SK-N-MC (cell line): Measurements from ENCODE around the gene ZNF740.

Experiments
- DNase-seq: peaks from one replicate; pipeline ENCODE4 v3.0.0-alpha.2; 2011; ENCODE audit warnings: low read depth, low spot score
- H3K27ac ChIP-seq: fragments of 200-600 bp; sonication (generic); 2 replicates; pipeline ENCODE4 v1.5.1; 2016; ENCODE audit warnings: mixed run types
- H3K36me3 ChIP-seq: fragments of 200-600 bp; sonication (generic); 2 replicates; pipeline ENCODE4 v1.6.1; 2017; ENCODE audit warnings: antibody characterized with exemption, low read length, mixed read lengths; ENCODE audit not compliant: insufficient read depth
- H3K4me3 ChIP-seq: fragments of 200-600 bp; sonication (generic); 2 replicates; pipeline ENCODE4 v1.5.1; 2016
- H3K9ac ChIP-seq: fragments of 200-600 bp; sonication (generic); 2 replicates; pipeline ENCODE4 v1.8.0; 2017; ENCODE audit warnings: mixed run types, mixed read lengths; ENCODE audit not compliant: insufficient read length
- H3K9me3 ChIP-seq: fragments of 200-600 bp; sonication (generic); 2 replicates; pipeline ENCODE4 v1.6.1; 2017; ENCODE audit warnings: low read depth, mild to moderate bottlenecking, antibody characterized with exemption, low read length, moderate library complexity, mixed read lengths
- EZH2 ChIP-seq: fragments of 200-600 bp; sonication (generic); IDR thresholded peaks from one replicate; pipeline ENCODE4 v1.6.1; 2017; ENCODE audit warnings: antibody characterized with exemption
- FOXP2 ChIP-seq: optimal IDR thresholded peaks from 2 replicates; pipeline ENCODE3; 2011; ENCODE audit warnings: mild to moderate bottlenecking, moderate library complexity; ENCODE audit not compliant: insufficient read depth; ENCODE audit errors: extremely low read length, control extremely low read depth
- POLR2AphosphoS5 ChIP-seq: IDR thresholded peaks from 2 replicates; pipeline ENCODE4 v1.6.1; 2012; ENCODE audit warnings: mild to moderate bottlenecking, low read depth, low read length, borderline replicate concordance

ZNF740 gene

DNA sequence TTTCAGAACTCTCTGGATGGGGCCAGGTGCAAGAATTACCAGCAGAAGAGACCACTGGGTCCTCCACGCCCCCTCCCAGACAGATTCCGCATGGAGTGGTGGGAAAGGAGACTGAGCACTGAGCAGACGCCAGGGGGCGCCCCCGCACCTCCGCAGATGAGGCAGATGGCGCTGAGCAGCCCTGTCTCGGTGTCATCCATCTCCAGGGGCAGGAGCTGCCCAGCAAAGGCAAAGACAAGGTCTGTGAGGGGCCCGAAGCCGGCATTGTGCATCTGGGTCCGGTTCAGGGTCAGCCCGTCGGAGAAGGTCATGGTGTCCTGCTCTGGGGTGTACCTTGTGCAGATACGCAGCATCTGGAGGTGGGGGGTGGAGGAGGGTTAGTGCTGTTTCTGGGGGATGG is 32.8 kb downstream of the ZNF740 start:
- DNase-seq: no peak
- H3K4me3 ChIP-seq: no peak overlapping the region
- no peaks in the 10 kb centered on the region for H3K9me3 ChIP-seq
- peaks cover 53% of the 10 kb centered on the region for H3K36me3 ChIP-seq
- TF ChIP-seq FOXP2 (no peak), POLR2AphosphoS5 (no peak), EZH2 (no peak)
- H3K9ac ChIP-seq: no peak overlapping the region
- H3K27ac ChIP-seq: no peak overlapping the region

DNA sequence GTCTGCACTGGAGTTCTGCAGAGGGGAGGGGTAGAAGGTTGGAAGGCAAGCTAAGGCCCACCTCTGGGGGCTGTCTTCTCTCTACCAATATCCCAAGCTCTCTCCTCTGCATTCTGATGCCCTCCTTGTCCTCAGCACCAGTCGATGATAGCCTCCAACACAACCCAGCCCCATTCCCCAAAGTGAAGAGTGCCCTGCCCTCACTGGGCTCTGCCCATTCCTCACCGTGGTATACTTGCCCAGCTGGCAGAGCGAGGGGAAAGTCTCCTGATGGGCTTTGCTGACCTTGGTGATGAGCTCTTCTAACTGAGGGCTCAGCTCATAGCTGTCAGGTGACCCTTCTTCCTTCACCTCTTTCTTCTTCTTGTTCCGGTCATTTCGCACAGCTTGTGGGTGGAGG is 33.7 kb downstream of the ZNF740 start:
- Histone ChIP-seq H3K9me3 (no peaks in the 10 kb centered on the region), H3K9ac (no peak overlapping the region), H3K27ac (no peak overlapping the region), H3K36me3 (peaks cover 53% of the 10 kb centered on the region), H3K4me3 (no peak overlapping the region)
- DNase-seq: no peak
- TF ChIP-seq FOXP2: no peak
- no peak for TF ChIP-seq EZH2
- TF ChIP-seq POLR2AphosphoS5: no peak

DNA sequence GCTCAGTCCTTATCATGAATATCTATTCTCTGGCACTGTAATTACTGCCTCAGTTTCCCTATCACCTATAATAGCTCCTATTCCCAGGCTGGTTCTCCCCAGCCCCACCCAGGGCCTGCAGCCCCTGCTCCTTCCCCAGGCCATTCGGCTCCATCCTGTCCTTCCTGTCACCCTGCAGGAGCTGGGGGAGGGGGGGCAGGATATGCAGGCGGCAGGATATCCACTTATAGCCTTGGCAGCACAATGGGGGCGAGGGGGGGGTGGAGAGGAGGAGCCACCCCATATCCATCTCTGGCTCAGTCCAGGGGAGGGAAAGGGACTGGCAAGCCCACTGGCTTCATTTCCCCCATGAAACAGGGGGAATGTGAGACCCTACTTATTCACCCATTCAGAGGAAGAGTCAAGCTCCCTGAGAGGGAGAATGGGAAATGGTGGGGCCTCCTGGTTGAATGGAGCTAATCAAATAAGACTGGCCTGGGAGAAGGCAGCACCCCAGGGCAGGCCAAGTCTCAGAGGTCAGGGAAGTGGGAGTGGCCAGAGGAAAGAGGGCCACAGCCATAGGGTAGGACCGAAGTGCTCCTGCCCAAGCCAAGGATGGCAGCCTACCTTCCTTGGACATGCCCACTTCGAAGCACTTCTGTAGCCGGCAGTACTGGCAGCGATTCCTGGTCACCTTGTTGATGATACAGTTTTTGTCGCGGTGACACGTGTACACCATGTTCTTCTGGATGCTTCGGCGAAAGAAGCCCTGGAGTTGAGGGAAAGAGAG is 34.3 kb downstream of the ZNF740 start:
- no peak for DNase-seq
- no peak overlapping the region for H3K4me3 ChIP-seq
- H3K9ac ChIP-seq: no peak overlapping the region
- no peak overlapping the region for H3K27ac ChIP-seq
- H3K9me3 ChIP-seq: no peaks in the 10 kb centered on the region
- TF ChIP-seq FOXP2 (no peak), POLR2AphosphoS5 (no peak), EZH2 (no peak)
- peaks cover 53% of the 10 kb centered on the region for H3K36me3 ChIP-seq

DNA sequence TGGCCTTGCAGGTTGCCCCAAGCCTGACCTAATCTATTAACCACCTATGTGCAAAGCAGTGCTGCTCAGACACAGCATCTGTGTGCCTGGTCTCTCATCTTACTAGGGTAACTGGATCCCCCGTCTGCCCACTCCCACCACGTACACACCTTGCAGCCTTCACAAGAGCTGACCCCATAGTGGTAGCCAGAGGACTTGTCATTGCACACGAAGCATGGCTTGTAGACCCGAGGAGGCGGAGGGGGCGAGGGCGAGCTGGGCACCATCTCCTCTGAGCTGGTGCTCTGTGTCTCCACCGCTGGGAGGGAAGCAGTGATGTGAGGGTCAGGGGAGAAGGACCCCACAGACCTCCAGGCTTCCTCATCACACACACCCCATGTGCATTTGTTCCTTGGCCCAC is 35.0 kb downstream of the ZNF740 start:
- TF ChIP-seq FOXP2 (no peak), POLR2AphosphoS5 (no peak), EZH2 (no peak)
- Histone ChIP-seq H3K36me3 (peaks cover 48% of the 10 kb centered on the region), H3K4me3 (no peak overlapping the region), H3K27ac (no peak overlapping the region), H3K9me3 (no peaks in the 10 kb centered on the region), H3K9ac (no peak overlapping the region)
- DNase-seq: no peak

DNA sequence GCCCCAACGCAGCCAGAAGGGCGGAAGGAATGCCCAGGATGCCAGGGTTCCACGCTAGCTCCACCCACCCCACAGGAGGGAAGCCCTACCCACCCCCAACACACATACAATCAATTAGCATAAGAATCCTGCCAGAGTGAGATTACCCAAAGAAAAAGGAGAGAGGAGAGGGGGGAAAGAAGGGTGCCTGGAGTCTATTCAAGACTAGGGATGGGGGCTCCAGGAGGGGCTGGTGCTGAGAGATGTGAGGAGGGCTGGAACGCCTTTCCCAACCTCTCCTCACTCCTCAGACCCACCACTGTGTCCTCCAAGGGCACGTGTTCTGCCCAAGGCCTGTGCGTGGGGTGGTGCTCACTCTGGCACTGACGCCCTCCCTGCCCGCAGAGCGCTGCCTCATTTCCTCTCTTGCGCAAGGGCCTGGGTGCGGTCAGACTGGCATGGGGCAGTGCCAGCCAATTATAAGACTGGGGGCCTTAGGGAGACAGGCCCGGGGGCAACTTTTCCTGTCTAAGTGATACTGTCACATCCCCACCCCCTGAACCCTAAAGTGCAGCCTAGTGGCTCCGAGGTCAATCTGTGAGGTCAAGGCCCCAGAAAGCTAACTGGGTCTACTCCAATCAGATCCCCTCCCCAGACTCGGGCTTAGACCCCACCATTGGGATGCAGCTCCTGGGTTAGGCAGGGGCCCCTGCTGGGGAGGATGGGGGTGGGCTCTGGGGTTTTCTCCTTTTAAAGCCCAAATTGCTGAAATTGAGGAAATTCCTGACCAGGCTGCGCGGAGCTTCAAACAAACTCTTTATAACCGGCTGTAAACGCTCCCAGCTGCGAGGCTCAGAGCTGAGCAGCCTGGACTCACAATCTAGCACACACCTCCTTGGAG is 36.8 kb downstream of the ZNF740 start:
- H3K9me3 ChIP-seq: no peaks in the 10 kb centered on the region
- H3K36me3 ChIP-seq: peaks cover 30% of the 10 kb centered on the region
- no peak for TF ChIP-seq FOXP2
- TF ChIP-seq POLR2AphosphoS5: 0 out of 2 replicates have a peak, but pooled peaks have one; percentile 12
- H3K27ac ChIP-seq: peak overlapping the region; percentile 59
- DNase-seq: no peak
- peak overlapping the region; percentile 98 for H3K4me3 ChIP-seq
- no peak overlapping the region for H3K9ac ChIP-seq

DNA sequence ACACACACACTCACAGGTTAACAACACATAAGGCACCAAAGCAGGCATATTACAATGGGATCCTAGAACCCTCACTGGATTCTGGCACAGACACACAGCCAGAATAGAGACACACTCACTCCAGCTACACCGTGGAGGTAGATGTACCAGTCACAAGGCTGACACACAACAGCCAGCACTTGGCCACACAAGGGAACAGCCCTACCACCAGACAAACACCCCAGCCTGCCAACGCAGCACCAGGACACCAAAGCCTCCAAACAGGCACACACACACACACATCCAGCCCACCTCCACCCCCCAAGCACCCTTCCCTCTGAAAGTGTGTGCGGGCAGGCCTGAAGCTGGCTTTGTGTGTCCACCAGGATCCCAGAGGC is 37.4 kb downstream of the ZNF740 start:
- Histone ChIP-seq H3K27ac (peak overlapping the region; percentile 59), H3K9ac (no peak overlapping the region), H3K4me3 (peak overlapping the region; percentile 98), H3K9me3 (no peaks in the 10 kb centered on the region), H3K36me3 (peaks cover 24% of the 10 kb centered on the region)
- TF ChIP-seq EZH2: no peak
- no peak for TF ChIP-seq POLR2AphosphoS5
- TF ChIP-seq FOXP2: no peak
- DNase-seq: no peak

DNA sequence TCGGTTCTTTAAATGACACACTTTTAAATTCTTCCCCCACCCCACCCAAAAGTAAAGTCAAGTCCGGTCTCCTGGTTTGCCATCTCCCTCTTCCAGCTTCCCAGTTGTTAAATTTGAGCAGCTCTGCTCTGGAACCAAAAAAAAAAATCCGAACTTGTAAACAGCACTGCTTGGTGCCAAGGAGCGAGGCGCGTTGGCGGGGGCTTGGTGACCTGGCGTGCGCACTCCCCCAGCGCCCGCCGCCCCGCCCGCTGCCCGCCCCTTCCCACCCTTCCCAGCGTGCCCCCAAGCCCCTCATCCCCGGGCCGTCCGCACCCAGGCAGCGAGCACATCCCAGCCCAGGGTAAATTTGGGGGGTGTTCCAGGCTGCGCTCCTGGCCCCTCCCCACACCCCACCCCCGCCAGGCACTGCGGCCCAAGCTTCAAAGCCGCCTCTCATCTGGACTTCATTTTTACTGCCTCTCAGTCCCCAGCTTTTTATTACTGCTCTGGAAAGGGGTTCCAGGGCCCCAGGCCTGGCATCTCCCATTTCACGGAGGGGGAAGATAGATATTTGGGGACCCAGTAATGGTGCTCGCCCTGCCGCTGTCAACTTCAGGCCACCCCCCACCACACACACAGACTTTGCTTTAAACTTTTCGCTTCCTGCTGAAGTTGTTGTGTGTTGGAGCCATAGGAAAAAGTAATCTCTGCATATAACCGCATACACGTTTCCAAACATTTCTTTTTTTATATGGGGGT is 38.2 kb downstream of the ZNF740 start:
- Histone ChIP-seq H3K36me3 (peaks cover 16% of the 10 kb centered on the region; the same call in 1 of the 2 replicates), H3K9me3 (no peaks in the 10 kb centered on the region), H3K27ac (peak overlapping the region; percentile 67), H3K4me3 (peak overlapping the region; percentile 98), H3K9ac (peak overlapping the region; percentile 72)
- DNase-seq: no peak
- TF ChIP-seq POLR2AphosphoS5 (no peak), FOXP2 (no peak), EZH2 (no peak)
